Fibroblast of mammary gland (primary cell): ENCODE measurements around the gene CHCT1.
A peak's percentile ranks its signal among the peaks of the same experiment; 100 is the strongest.

ENCODE experiments used
- DNase-seq: peaks from one replicate; pipeline ENCODE4 v3.0.0-alpha.2; 2010; ENCODE audit warnings: low read depth
- H3K4me3 ChIP-seq: 2 replicates; pipeline ENCODE4 v1.5.1; 2011; ENCODE audit warnings: low read depth, mild to moderate bottlenecking, low read length, moderate library complexity; ENCODE audit not compliant: control insufficient read depth
- CTCF ChIP-seq: conservative IDR thresholded peaks from 2 replicates; pipeline ENCODE4 v1.5.1; 2011; ENCODE audit warnings: low read depth, low read length, inconsistent platforms; ENCODE audit not compliant: control insufficient read depth, insufficient read depth

CHCT1 gene

GRCh38 chr17:60464343-60464742, 42.1 kb downstream of the CHCT1 start:
- no peak for TF ChIP-seq CTCF
- DNase-seq: no peak
- H3K4me3 ChIP-seq: no peak overlapping the region

- no peak overlapping the region for H3K4me3 ChIP-seq
- no peak for DNase-seq
- no peak for TF ChIP-seq CTCF
Measured at GRCh38 chr17:60468371-60468770, 46.1 kb downstream of the CHCT1 start.

GRCh38 chr17:60471451-60471850, 49.2 kb downstream of the CHCT1 start:
- DNase-seq: no peak
- no peak overlapping the region for H3K4me3 ChIP-seq
- no peak for TF ChIP-seq CTCF

- H3K4me3 ChIP-seq: no peak overlapping the region
- TF ChIP-seq CTCF: no peak
- DNase-seq: no peak
Measured at GRCh38 chr17:60472449-60472848, 50.2 kb downstream of the CHCT1 start.

- H3K4me3 ChIP-seq: no peak overlapping the region
- peak; percentile 50 for DNase-seq
- no peak for TF ChIP-seq CTCF
Measured at GRCh38 chr17:60473788-60474187, 51.5 kb downstream of the CHCT1 start.
